RWPE1 (cell line): ENCODE data around the gene SORT1.
"Not testable (repeated sequence)": the region's sequence is repeated elsewhere in the genome, so short reads cannot be mapped to it uniquely, and the experiment has no call there.

Source experiments
- CTCF ChIA-PET: fragments of 350-600 bp; sonication (Branson Sonifier 250); formaldehyde crosslinking; extraction: SDS; loops from one replicate; lab custom pipeline; 2021; lab: Yijun Ruan, JAX
- POLR2A ChIA-PET: fragments of 400-600 bp; formaldehyde crosslinking; extraction: SDS; loops from one replicate; lab custom pipeline; 2020; ENCODE audit warnings: antibody characterized with exemption; ENCODE audit not compliant: low non-redundant PET; lab: Yijun Ruan, JAX
- DNase-seq: peaks from one replicate; pipeline ENCODE4 v3.0.0; 2012; ENCODE audit warnings: low spot score
- H3K27ac ChIP-seq: fragments of 450-650 bp; 2 replicates; pipeline ENCODE4 v1.5.1; 2017
- CTCF ChIP-seq: fragments of 450-650 bp; conservative IDR thresholded peaks from 2 replicates; pipeline ENCODE4 v1.5.1; 2017; ENCODE audit warnings: low read depth, mild to moderate bottlenecking

Gene SORT1

GRCh38 chr1:109292364-109292763 lies 105.4 kb downstream of the SORT1 start:
- no peak for TF ChIP-seq CTCF
- POLR2A ChIA-PET: interaction anchor here (0.6 kb wide), 1 partner anchor 192 kb away, joined by 3 read pairs; no protein-coding TSS in a partner anchor
- no peak overlapping the region for H3K27ac ChIP-seq
- CTCF ChIA-PET: interaction anchor here (0.7 kb wide), 1 partner anchor 87 kb away, joined by 3 read pairs; no protein-coding TSS in a partner anchor
- no peak for DNase-seq

GRCh38 chr1:109290998-109291397 lies 106.7 kb downstream of the SORT1 start:
- no peak for TF ChIP-seq CTCF
- ChIA-PET POLR2A (no interaction called here), CTCF (no interaction called here)
- no peak for DNase-seq
- H3K27ac ChIP-seq: no peak overlapping the region

- ChIA-PET CTCF (interaction anchor here (0.5 kb wide), 1 partner anchor 190 kb away, joined by 3 read pairs; no protein-coding TSS in a partner anchor), POLR2A (no interaction called here)
- DNase-seq: no peak
- no peak overlapping the region for H3K27ac ChIP-seq
- no peak for TF ChIP-seq CTCF
Observed at GRCh38 chr1:109290137-109290536, 107.6 kb downstream of the SORT1 start.

- CTCF ChIA-PET, DNase-seq, POLR2A ChIA-PET, H3K27ac ChIP-seq: not testable (repeated sequence)
Observed at GRCh38 chr1:109286762-109287161, 111.0 kb downstream of the SORT1 start.

- ChIA-PET CTCF (interaction anchor here (0.9 kb wide), 1 partner anchor 114 kb away, joined by 3 read pairs; the partner anchor contains the start of gene SORT1), POLR2A (no interaction called here)
- no peak for TF ChIP-seq CTCF
- no peak for DNase-seq
- peak overlapping the region; percentile 91 for H3K27ac ChIP-seq
Observed at GRCh38 chr1:109283748-109284600, 113.7 kb downstream of the SORT1 start.

GRCh38 chr1:109282952-109283747 lies 114.6 kb downstream of the SORT1 start, which contains the start of gene PSRC1:
Gene PSRC1 (minus strand): TSS chr1:109283145.
- peak within 1 kb of the TSS; percentile 91 for H3K27ac ChIP-seq
- POLR2A ChIA-PET: interaction anchor here (0.5 kb wide), 1 partner anchor 96 kb away, joined by 3 read pairs; no protein-coding TSS in a partner anchor
- peak; percentile 98 for DNase-seq
- CTCF ChIA-PET: interaction anchor here (0.9 to 1.1 kb wide), 2 partner anchors 28 to 115 kb away, joined by 3 to 5 read pairs; partner anchors contain the start of gene SORT1
- TF ChIP-seq CTCF: peak; percentile 33
